ENCODE measurements around the gene TLR7. TPM values are rescaled to one million over a fixed set of nuclear protein-coding genes. Genes with fewer than 3 reads are reported as not detected.

TLR7 gene
- total RNA-seq, 1 donor from 2014 or later = not detected

GRCh38 chrX:12932244-12932643 lies 65.4 kb downstream of the TLR7 start:
- Mint-ChIP-seq H3K9me3 (ENCODE audit: unreplicated experiment) (peaks cover 2% of the 10 kb centered on the region), H3K4me3 (ENCODE audit: unreplicated experiment) (no peak overlapping the region), H3K36me3 (ENCODE audit: unreplicated experiment) (no peaks in the 10 kb centered on the region), H3K27ac (ENCODE audit: unreplicated experiment) (no peak overlapping the region), H3K27me3 (ENCODE audit: unreplicated experiment) (no peaks in the 10 kb centered on the region), H3K4me1 (ENCODE audit: low read depth, unreplicated experiment) (no peaks in the 10 kb centered on the region)
- DNase-seq = no peak
- no peak for TF ChIP-seq CTCF (IDR thresholded peaks at IDR 0.05; ENCODE audit: partially characterized antibody, unreplicated experiment)

- no peak for TF ChIP-seq CTCF (IDR thresholded peaks at IDR 0.05; ENCODE audit: partially characterized antibody, unreplicated experiment)
- H3K27ac Mint-ChIP-seq (ENCODE audit: unreplicated experiment) = no peak overlapping the region
- H3K27me3 Mint-ChIP-seq (ENCODE audit: unreplicated experiment) = no peaks in the 10 kb centered on the region
- H3K36me3 Mint-ChIP-seq (ENCODE audit: unreplicated experiment) = no peaks in the 10 kb centered on the region
- peaks cover 2% of the 10 kb centered on the region for H3K9me3 Mint-ChIP-seq (ENCODE audit: unreplicated experiment)
- no peak for DNase-seq
- no peaks in the 10 kb centered on the region for H3K4me1 Mint-ChIP-seq (ENCODE audit: low read depth, unreplicated experiment)
- no peak overlapping the region for H3K4me3 Mint-ChIP-seq (ENCODE audit: unreplicated experiment)
These were observed 68.0 kb downstream of the TLR7 start for GRCh38 chrX:12934850-12935249.

- peaks cover 4% of the 10 kb centered on the region for H3K9me3 Mint-ChIP-seq (ENCODE audit: unreplicated experiment)
- no peaks in the 10 kb centered on the region for H3K36me3 Mint-ChIP-seq (ENCODE audit: unreplicated experiment)
- TF ChIP-seq CTCF (IDR thresholded peaks at IDR 0.05; ENCODE audit: partially characterized antibody, unreplicated experiment) = no peak
- H3K27me3 Mint-ChIP-seq (ENCODE audit: unreplicated experiment) = no peaks in the 10 kb centered on the region
- H3K4me3 Mint-ChIP-seq (ENCODE audit: unreplicated experiment) = no peak overlapping the region
- no peak for DNase-seq
- no peak overlapping the region for H3K27ac Mint-ChIP-seq (ENCODE audit: unreplicated experiment)
- H3K4me1 Mint-ChIP-seq (ENCODE audit: low read depth, unreplicated experiment) = no peaks in the 10 kb centered on the region
These were observed 70.1 kb downstream of the TLR7 start for GRCh38 chrX:12936947-12937346.

Other genes starting within 250 kb of the TLR7 start
- gene PRPS2, start 75.7 kb upstream of the TLR7 start, total RNA-seq (ENCODE audit: unreplicated experiment) = 1.8 TPM
- not detected for gene TLR8, start 39.5 kb downstream of the TLR7 start, total RNA-seq (ENCODE audit: unreplicated experiment)
- 4,532 TPM for gene TMSB4X, start 108.0 kb downstream of the TLR7 start, total RNA-seq (ENCODE audit: unreplicated experiment)
- not detected for gene FAM9C, start 177.5 kb downstream of the TLR7 start, total RNA-seq (ENCODE audit: unreplicated experiment)